ENCODE results near the gene RSPH1.

RSPH1 gene

DNA sequence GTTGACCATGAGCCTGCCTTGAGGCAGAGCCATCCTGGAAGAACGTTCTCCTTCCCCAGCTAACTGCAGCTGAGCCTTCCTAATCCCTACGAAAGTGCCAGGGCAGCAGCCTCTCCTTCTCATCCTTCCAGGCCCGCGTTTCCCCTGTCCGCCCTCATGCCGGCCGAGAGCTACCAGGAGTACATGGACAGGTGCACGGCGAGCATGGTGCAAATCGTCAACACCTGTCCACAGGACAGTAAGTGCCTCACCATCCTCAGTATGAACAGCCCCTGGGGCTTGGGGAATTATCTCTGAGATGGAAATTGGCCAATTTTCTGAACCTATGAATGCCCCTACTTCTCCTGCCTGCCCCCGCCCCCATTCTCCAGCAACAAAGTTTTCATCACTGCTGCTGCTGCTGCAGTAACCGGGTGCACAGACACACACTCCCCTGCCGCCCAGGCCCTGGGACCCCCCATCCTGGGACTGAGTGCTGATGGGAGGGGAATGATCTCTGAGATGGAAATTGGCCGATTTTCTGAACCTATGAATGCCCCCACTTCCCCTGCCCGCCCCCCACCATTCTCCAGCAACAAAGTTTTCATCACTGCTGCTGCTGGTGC is 52.7 kb downstream of the RSPH1 start:
- DNase-seq, result no peak

DNA sequence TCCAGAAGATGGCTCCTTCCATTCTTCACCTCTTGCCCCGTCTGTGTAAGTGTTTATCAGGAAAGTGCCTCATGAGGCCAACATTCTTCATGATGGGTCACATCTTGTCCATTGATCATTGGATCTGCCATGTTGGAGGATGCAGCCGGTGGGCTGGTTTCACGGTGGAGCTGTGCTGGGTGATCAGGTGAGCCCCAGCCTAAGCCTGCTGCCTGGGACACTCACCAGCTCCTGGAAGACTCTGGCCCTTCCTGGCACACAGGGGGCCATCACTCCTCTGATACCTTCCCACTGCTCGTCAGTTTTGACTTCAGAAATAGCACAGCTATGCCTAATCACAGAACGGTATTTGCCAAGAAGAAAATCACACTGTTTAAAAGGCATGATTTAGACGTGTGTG is 54.1 kb downstream of the RSPH1 start:
- DNase-seq, result no peak

DNA sequence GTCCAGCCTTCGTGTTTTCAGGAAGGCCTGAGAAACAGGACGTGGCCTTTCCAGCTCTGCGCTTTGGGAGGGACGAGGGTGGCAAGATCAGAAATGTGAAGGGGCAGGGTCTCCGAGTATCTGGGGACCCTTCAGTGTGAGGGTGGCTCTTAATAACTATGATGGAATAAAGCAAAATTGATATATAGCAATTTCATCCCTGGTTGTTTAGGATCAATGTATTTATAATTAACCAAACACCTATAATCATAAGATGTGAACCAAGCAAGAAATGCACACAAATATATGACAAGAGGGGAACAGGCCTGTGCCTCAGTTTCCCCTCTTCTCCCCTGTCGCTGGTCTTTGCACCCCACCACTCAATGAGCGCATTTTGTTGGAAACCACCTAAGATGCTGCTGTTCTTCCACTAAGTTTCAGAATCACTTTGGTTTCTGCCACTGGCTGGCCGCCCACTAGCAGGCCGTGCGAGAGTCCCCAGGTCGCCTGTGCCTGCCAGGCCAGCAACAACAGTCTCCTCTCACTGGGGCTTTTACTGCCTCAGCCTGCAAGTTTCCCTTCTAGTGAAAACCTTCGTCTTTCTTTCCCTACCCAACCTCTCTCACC is 55.7 kb downstream of the RSPH1 start:
- no peak for DNase-seq

DNA sequence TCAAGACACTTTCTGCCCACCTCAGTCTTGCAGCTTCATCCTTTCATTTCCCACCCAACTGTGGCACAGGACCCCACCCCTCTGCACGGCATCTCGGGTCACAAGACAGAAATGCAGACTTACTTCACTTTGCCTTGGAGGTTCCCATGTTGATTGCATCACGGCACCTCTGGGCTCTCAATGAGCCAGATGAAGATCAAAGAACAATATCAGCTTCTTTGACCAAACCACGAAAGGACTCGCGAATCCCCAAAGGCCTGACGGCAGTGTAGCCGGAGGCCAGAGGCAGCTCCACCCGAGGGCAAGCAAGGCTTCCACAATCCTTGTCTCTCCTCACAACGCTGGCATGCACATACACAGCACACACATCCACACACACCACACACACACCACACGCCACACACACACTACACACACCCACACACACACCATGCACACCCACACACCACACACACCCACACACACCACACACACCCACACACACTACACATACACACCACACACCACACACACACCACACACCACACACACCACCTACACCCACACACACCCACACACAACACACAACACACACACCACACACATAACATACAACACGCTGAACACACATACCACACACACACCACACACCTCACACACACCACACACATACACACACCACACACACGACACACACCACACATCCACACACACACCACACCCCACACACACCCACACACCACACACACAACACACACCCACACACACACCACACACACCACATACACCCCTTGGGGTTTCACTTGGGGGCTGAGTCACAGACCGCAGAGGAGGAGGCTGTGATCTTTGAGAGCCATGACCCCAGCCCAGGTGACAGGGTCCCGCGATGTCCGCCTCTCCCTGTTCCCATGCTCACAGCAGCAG is 56.5 kb downstream of the RSPH1 start:
- no peak for DNase-seq

DNA sequence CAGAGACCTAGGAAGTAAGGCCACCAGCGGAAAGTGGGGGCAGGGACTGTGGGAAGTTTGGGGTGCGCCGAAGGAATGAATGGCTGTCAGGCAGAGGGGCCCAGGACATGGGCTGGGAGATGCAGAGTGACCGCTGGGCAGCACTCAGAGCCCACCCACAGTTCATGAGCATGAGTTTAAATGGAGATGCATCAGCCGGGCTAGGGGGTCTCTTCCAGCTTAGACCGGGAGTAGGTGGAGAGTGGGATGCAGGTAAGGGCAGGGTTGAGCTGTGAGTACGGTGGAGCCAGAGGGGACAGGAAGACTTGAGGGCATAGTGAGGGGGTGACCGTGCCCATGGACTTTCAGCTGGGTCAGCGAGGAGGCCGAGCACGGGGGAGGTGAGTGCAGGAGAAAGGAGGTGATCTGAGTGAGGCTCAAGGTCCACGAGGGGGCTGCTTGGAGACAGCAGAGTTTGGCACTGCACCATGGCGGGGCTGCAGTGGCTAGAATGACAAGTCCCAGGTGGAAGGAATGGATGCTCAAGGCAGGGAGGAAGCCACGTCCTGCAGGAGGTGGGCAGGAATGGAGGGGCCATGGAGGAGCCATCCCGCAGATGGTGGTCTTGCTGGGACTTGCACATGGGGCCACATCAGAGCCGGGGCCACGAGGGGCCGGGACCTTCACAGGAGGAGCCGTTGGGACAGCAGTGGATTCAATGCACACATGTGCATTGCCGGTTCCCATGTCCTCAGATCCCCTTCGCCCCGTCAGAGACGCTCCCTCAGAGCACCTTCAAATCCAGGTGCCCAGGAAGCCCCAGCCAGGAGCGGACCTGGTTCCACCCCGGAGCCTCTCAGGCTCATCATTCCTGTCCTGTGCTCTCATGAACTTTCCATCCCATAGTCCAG is 57.5 kb downstream of the RSPH1 start:
- DNase-seq, result no peak

DNA sequence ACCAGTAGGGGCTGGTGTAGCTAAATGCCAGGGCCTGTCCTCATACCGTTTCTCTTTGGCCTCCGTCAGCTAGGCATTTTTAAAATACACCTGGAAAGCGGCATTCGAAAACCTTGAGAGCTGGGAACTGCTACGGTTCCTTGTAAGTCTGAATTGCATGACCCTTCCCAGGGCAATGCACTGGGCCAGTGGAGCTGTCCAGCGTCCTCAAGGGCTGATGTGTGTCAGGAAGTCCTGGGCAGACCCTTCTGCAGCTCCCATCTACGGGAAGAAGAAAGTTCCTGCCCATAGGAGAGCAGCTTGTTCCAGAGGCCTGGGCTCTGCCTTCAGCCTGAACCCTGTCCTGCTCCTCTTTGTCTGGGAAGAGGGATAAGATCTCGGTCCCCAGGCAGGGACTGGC is 58.2 kb downstream of the RSPH1 start:
- no peak for DNase-seq

DNA sequence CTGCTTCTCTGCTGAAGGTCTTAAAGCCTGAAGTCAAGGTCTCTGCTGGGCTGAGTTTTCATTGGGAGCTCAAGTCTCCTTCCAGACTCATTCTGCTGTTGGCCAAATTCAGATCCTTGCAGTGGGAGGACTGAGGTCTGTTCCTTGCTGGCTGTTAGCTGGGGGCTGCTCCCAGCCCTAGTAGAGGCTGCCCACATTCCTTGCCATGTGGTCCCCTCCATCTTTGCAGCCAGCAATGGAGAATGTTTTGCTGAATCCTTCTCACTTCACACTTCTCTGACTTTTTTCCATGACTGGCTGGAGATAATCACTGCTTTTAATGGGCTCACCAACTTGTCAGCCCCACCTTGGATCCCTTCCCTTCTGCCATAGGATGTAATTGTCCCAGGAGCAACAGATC is 59.1 kb downstream of the RSPH1 start:
- no peak for DNase-seq

DNA sequence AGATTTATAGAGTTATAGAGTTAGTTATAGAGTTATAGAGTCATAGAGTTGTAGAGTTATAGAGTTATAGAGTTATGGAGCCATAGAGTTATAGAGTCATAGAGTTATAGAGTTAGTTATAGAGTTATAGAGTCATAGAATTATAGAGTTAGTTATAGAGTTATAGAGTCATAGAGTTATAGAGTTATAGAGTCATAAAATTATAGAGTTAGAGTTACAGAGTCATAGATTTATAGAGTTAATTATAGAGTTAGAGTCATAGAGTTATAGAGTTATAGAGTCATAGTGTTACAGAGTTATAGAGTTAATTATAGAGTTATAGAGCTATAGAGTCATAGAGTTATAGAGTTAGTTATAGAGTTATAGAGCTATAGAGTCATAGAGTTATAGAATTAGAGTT is 60.2 kb downstream of the RSPH1 start:
- no peak for DNase-seq

DNA sequence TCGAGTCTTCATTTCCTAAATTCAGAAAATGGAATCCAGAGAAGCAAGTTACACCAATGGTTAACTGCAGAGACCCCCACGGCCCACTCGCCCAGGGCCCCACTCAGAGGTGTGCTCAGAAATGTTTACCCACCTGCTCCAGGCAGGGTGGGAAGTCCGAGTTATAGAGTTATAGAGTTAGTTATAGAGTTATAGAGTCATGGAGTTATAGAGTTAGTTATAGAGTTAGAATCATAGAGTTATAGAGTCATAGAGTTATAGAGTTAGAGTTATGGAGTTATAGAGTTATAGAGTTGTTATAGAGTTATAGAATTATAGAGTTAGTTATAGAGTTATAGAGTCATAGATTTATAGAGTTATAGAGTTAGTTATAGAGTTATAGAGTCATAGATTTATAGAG is 60.6 kb downstream of the RSPH1 start:
- DNase-seq, result no peak

DNA sequence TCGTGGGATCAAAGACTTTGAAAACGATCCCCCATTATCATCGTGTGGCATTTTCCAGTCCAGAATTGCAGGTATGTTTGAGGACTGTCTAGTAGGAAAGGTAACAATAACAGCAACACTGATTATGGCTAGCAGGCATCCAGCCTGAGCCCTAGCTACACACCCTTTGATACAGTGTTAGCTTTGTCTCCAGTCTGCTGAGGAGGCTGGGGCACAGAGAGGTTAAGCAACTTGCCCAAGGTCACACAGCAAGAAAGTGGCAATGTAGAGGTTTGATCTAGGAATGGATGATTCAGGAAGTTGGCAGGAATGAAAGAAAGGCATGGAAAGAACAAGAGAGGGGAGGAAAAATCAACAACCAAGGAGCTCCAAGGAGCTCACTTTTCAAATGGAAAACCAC is 61.1 kb downstream of the RSPH1 start:
- DNase-seq, result no peak

DNA sequence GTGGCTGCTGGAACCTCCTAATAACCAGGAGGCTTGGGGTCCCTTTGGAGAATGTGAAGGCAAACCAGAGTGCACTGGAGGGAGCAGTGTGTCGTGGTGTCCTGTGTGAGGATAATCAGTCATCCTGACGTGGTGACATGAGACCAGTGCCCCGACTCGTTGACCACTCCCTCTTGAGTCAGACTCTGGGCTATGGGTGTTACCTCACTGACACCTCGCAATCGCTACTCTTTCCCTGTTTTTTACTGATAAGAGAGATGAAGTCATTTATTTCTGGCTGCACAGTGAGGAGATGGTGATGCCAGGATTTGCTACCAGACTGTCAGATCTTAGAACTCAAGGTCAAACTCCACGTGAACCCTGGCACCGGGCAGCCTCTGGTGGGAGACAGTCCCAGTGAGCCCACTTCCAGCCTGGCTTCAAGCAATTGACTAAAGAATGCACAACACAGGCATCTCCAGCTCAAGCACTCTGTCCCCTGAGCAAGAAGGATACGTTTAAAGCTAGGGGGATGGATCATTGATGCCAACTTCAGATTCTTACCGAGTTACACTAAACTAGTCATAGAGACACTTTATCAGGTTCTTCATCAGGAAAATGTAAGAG is 62.0 kb downstream of the RSPH1 start:
- DNase-seq, result no peak

DNA sequence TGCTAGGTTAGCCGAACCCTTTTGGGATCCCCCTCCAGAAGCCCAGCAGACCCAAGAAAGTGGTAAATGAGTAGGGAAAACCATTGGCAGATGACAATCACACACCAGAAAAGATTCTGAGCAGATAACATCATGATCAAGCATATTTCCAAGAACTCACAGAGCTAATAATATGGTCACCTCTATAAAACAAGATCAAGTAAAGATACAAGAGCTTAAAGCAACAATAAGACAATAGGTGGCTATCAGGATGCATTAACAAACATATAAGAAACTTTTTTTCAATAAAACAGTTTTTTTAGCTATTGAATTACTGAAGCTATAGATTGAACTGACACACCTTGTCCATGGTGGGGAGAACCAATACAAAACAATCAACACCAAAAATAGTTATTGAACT is 63.3 kb downstream of the RSPH1 start:
- no peak for DNase-seq

DNA sequence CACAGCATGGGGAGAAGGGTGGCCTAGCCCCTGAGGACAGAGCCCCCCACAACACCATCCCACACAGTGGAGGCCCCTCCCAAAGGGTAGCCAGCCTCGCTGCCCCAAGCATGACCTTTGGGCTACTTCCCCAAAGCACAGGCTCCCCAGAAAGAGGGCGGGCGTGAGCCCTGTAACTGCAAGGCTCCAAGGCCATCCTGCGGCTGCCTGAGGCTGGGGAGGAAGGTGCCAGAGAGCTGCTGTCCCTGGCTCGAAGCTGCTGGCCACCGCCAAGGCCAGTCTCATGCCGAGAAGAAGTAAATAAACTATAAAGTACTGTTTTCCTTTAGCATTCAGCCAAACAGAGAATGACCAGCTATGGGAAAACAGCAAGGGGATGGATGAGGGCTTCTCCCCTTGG is 64.8 kb downstream of the RSPH1 start:
- no peak for DNase-seq

DNA sequence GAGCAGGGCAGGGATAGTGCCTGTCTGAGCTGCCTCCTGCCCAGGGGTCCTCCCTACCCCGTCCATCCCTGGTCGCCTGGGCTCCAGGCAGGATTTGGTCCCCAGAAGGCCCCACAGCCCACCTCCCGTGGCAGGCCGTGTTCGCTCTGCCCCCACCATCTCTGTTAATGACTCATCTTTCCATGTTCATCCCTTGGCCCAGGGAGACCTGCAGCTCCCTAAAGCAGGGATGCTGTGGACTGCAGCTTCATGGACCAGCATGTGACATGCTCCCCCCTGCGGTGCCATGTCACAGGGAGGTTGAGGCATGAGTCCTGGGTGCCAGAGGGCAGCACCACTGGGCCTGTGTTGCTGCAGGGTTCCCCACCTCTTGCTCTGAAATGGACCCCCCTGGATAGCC is 65.5 kb downstream of the RSPH1 start:
- no peak for DNase-seq

DNA sequence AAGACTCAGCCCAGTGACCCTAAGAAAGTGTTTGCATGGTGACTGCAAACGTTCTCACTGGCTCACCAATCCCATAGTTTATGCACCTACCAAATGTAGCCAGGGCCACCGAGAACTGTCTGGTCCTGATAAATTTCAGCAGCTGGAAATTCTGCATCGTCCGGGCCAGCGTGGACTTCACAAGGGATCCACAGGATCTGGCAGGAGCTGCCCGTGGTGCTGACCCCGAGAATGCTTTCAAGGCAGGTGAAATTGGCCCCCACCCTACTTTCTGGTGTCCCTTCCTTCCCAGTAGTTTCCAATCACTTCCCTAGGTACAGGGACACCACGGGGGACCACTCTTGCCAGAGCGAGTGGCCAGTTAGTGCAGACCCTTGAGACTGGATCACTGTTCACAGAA is 66.2 kb downstream of the RSPH1 start:
- DNase-seq, result no peak

DNA sequence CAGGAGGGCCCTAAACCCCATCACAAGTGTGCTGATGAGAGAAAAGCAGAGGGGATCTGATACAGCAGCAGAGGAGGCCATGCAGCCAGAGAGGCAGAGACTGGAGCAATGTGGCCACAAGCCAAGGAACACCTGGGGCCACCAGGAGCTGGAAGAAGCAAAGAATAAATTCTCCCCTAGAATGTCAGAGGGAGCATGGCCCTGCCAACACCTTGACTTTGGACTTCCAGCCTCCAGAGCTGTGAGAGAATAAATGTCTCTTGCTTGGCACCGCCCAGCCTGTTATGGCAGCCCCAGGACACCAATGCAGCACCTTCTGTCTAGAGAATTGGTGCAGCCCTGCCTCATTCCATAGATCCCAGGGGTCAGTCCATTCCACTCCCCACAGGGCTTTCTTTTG is 67.0 kb downstream of the RSPH1 start:
- DNase-seq, result no peak

DNA sequence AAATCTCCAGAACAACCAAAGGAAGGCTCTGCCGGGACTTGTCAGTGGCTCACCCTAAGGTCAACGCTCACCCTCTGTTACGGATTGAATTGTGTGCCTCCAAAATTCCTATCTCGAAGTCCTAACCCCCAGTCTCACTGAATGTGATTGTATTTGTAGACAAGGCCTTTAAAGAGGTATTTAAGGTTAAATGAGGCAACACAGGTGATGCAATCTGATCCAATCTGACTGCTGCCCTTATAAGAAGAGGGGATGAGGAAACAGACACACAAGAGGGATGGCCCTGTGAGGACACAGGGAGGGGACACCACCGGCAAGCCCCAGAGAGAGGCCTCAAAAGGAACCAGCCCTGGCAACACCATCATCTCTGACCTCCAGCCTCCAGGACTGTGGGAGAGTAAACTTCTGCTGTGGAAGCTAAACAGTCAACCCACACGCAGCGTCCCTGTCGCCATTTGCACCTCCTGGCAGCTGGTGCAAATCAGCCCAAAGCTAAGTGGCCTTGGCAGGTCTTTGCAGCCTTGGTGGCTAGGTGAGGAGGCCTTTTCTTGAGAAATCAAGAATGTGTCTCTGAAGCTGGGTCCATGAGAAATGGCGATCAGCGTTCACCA is 68.1 kb downstream of the RSPH1 start:
- peak; percentile 37 for DNase-seq

DNA sequence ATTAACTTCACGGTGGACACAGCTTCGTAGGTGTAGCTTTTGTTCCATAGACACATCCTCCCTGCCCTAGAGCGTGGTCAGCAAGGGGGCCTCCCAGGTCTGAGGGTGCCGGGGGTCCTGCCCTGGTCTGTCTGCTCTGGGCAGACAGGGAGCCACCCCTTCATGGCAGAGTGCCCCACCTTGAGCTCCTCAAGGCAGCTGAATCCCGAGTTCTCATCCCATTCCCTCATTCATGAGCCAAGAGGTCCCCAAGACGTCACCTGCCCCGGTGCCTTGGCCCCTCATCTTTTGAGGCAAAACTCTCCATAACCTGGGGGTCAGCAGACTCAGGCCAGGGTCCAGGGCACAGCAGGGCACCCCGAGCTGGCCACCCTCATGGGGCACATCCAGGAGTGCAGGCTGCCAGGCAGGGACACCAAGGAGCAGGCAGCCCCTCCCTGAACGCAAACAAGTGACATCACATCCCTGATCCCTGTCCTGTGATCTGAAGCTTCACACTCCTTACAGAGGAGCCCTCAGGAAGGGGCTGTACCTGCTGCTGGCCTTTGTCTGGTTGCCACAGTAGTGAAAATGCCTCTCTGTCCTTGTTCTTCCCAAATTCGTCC is 69.0 kb downstream of the RSPH1 start:
- peak; percentile 51 for DNase-seq

DNA sequence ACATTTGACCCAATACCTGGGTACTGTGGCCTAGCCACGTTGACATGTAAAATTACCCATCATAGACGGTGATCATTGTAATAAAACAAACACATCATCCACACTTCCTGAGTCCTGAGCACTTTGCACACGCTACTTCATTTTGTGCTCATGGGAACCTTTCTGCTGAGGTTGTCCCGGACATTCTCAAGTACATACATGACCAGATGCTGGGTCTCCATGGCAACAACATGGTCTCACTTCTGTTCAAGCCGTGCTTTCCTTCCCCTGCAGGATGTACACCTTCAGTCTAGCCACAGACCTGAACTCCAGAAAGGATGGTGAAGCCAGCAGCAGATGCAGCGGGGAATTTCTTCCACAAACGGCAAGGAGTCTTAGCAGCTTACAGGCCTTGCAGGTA is 69.6 kb downstream of the RSPH1 start:
- peak; percentile 41 for DNase-seq

DNA sequence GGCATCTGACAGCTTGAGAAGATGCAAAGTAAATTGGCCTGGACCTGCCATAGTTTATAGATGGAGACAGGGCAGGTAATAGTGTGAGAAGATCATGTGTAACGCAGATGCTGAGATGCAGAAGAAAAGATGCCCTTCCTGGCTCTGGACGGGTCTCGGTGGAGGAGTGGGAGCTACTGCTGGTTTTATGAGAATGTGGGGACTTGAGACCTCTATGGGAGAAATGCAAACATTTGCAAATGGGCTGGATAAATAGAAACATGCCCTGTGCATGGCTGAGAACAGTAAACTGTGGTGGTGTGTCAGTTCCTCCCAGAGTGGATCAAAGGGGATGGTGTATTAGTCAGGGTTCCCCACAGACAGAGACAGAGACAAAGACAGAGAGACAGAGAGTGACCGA is 70.4 kb downstream of the RSPH1 start:
- no peak for DNase-seq

DNA sequence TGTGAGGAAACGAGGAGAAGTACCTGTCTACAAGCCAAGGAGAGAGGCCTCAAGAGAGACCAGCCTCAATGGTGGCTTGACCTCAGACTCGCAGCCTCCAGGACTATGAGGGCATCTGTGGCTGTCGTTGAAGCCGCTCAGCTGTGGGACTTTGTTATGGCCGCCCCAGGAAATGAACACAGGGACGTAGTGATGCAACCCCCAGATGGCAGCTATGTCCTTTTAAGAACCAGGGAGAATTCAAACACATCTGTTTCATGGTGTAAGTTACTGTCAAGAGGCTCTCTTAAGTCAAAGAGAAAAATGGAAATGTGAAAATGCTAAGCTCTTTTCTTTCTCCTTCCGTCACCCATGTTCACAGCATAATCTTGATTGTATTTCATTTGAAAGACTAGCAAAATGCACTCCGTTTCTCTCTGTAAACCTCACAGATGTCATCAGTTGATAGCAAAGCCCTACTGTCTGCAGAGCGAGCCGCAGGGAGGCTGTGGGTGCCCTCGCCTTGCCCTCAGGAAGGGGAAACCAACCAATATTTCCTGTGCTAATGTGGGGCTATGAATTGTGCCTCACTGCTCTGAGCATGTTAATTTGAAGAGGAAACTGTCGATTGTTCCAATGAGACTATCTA is 71.0 kb downstream of the RSPH1 start:
- DNase-seq, result no peak
